GM18517 (cell line): ENCODE results near the gene RASSF8.

ENCODE experiments used
- ATAC-seq: cut with Tn5 transposase; IDR thresholded peaks from one replicate; pipeline ENCODE4 v1.9.1; 2021; ENCODE audit warnings: mild to moderate bottlenecking, moderate library complexity; ENCODE audit not compliant: unreplicated experiment

Gene RASSF8

GRCh38 chr12:26026713-26027112 is 68.2 kb downstream of the RASSF8 start:
- ATAC-seq = no peak

DNA sequence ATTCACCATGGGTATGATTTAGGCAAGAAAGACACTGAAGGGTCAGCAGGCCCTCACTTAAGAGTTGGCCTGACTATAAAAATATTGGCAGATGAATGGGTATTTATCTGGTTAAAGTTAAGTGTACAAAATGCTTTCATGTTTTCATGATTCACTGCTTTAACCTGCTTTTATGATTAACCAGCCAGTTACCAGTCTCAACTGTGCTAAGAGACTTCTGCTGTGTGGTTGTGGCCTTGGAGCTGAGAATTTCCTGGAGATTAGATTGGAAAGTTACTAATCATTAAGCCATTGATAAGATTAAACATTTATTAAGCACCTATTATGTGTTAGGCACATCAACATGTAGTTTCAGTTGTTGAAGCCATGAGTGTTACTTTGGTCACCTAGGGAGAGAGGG is 68.9 kb downstream of the RASSF8 start:
- ATAC-seq = no peak

GRCh38 chr12:26028953-26029735 is 70.7 kb downstream of the RASSF8 start:
- ATAC-seq = no peak

DNA sequence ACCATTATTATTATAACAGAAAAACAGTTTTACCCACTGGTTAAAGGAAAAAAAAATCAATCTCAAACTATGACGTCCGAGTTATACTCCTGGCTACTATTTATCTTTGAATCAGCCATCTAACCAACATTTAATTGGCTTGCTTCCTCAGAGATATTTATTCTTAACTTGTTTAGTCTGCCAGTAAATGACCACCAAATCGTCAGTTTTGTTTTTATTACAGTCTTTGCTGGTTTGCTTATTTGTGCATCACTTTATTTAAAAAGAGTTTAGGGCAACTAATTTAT is 71.2 kb downstream of the RASSF8 start:
- no peak for ATAC-seq

DNA sequence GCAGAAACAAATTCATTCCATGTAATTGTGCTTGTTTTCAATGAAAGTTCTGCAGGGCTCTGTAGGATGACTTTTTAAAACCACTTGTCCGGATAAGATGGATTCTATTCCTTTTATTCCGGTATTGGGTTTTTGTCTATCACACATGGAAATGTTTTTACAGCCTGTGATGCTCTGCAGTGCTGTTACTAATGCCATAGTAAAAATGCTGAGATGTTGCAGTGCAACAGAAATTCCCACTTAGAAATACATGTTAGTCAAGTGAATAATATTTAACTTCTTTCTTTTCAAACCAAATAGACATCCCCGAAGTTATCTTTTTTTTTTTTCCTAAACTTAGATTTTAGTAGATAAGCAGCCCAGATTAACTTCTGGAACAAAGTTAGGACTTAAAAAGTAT is 71.9 kb downstream of the RASSF8 start:
- ATAC-seq = no peak

GRCh38 chr12:26031318-26031717 is 72.8 kb downstream of the RASSF8 start:
- ATAC-seq = no peak

GRCh38 chr12:26031827-26032226 is 73.3 kb downstream of the RASSF8 start:
- ATAC-seq = no peak

DNA sequence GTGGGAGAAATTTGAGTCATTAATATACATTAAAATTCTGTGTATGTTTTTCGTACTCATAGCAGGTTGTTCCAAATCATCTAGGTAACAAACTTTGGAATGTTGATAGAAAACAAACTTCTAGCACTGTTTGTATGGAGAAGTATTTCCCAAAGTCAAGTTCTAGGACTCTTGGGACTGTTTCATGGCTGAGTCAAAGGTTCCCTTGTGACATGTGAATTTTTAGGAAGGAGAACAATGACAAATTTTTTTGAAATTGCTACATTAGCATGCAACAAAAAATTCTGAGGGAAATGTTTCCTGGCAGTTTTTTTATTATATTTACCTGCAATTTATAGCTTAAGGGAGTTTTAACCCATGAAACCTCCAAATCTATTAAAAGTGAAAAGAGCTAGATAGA is 73.8 kb downstream of the RASSF8 start:
- ATAC-seq = no peak

DNA sequence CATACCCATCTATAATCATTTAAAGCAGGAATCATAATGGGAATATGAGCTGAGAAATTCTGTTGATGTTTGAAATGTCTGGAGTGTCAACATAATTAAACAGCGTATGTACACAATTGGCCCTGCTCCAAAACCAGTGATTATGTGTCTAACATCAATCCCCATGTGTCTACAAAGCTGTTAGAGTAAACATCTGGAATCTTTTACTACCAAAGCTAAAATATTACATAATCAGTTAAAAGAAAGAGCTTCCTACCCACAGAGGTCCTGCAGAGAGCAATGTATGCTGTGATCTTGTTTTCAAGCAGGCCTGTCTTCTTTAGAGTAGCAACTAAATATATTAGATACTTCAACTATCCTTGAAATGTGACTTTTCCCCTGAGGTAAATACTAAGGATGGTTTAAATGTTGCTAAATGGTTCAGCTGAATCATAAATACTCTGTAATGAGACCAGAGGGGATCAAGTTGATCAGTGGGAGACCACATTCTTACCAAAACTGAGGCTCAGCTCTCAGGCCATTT is 74.3 kb downstream of the RASSF8 start:
- ATAC-seq = no peak

DNA sequence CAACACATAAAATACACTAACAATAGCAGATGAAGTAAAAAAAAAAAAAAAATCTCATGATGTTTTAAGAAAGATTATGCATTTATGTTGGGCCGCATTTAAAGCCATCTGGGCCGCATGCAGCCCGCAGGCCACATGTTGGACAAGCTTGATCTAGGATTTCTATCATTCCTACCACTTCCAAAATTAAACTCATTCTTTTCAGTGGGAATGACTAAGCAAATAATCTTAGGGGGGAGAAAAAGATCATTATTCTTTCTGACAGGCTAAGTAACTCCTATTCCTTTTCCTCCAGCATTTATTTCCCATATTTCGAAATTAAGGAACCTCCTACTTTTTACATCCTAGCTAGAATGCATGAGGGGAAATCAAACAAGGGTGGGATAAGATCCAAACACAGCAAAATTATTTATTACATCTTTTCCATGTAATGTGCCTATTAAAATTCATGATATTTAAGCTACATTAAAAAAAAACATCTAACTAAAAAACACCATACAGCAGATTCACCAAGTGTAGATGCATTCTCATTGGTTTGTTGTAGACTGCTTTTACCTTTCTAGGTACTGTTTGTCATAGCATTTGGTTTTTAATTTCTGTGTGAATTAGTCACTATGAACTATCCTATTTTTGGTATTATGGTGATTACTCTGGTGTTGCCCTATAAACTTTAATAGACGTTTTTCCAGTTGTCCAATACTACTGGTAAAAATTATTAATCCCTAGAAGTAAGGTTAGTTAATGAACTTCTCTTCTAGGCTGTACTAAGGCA is 76.1 kb downstream of the RASSF8 start:
- ATAC-seq = no peak

GRCh38 chr12:26036877-26037276 is 78.4 kb downstream of the RASSF8 start:
- no peak for ATAC-seq

DNA sequence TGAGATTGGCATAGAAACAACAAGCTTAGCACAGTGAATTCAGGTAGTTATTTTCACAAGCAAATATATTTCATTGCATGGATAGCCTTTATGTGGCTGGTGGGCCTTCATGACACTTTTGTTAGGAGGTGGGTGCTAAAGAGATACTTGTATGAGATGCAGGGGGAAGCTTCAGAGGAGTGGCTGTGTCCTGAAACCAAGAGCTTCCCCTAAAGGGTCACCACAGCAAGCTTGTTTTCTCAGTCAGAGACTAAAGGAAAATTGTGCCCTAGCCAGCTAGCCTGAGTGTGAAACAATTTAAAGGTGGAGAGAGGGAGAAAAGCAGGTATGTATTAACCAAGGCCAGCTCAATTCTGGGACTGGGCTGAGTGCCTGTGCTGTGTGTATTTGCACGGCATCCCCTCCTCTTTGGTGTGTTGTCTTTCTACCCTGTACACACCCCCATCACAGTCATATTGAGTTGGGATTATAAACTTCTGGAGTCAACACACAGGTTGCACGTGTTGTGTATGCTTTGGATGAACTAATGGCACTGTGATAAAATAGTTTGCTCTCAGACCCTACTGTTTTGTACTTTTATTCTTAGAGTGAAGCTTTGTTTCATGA is 79.2 kb downstream of the RASSF8 start:
- ATAC-seq = no peak

DNA sequence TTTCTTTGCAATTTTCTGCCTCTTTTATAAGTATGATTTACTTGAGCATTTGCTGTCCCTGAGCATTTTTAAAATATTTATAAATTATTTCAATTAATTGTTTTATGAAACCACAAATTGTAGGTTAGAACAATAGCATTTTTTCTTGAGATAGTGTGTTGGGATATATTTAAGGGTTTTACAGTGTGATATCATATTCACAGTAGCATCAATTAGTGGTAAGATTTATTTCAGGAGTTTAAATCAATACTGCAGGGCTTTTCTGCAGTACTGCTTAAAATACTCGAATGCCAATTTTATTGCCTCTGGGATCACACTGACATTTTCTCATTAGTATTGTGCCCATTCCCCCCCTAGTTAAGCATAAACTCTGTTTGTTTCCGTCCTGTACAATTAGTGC is 84.2 kb downstream of the RASSF8 start:
- ATAC-seq = no peak

- no peak for ATAC-seq
These were observed 84.9 kb downstream of the RASSF8 start for GRCh38 chr12:26043135-26044006.

GRCh38 chr12:26044007-26044394 is 85.5 kb downstream of the RASSF8 start:
- no peak for ATAC-seq

DNA sequence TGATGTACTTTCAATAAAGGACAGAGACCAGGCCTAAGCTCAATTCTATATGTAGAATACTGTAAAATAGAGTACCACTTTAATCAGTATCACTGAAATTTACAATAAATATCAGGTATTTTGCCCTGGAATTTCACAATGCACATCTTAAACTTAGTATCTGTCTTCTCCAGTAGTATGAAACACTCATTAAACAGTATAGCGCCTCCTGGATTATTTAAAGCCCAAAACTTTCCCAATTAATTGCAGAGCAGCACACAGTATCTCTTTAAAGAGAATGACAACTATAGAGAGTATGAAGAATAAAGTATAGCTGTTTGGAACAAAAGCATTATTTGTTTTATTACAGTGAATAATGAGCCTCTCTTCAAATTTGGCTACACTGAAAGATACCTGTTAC is 86.1 kb downstream of the RASSF8 start:
- no peak for ATAC-seq

GRCh38 chr12:26046203-26046602 is 87.7 kb downstream of the RASSF8 start:
- no peak for ATAC-seq

GRCh38 chr12:26046906-26047305 is 88.4 kb downstream of the RASSF8 start:
- no peak for ATAC-seq

GRCh38 chr12:26047401-26048226 is 89.1 kb downstream of the RASSF8 start:
- no peak for ATAC-seq

DNA sequence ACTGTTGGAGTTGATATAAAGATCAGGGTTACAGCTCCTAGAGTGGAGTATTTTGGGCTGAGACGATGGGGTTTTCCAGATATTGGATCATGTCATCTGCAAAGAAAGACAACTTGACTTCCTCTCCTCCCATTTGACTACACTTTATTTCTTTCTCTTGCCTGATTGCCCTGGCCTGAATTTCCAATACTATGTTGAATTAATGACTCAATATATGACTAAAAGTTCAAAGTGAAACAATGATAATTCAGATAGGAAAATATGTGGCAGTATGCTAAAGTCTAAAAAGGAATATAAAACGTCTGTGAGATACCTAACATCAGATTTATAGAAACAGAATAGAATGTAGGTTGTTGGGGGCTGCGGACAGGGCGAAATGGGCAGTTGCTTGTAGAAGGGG is 94.2 kb downstream of the RASSF8 start:
- no peak for ATAC-seq
